Measurements from ENCODE around the gene NLRP3. TPM values are rescaled to one million over a fixed set of nuclear protein-coding genes. Genes with fewer than 3 reads are reported as not detected.
"Not testable (repeated sequence)": the region's sequence is repeated elsewhere in the genome, so short reads cannot be mapped to it uniquely, and the experiment has no call there.

Gene NLRP3
- polyA plus RNA-seq: under 1 TPM; 0.20 to 0.25 TPM

- Histone ChIP-seq H3K27me3 (ENCODE audit: control insufficient read depth in 1 of 2, insufficient read depth in 2 of 2, low read length in 2 of 2) (no peaks in the 10 kb centered on the region), H3K36me3 (ENCODE audit: control insufficient read depth in 2 of 2, insufficient read depth in 2 of 2, low read length in 1 of 2) (no peaks in the 10 kb centered on the region), H3K4me1 (ENCODE audit: control insufficient read depth in 2 of 2, insufficient read depth in 2 of 2, low read length in 1 of 2) (no peaks in the 10 kb centered on the region), H3K9me3 (ENCODE audit: control insufficient read depth in 2 of 2, insufficient read depth in 1 of 2, low read depth in 1 of 2, low read length in 1 of 2) (no peaks in the 10 kb centered on the region), H3K27ac (ENCODE audit: low read depth in 2 of 2, low read length in 1 of 2) (peak within 1 kb of the TSS in 1 of 2 donors; percentile 29), H3K4me3 (ENCODE audit: low read depth in 1 of 2, low read length in 2 of 2) (peak within 1 kb of the TSS in 1 of 2 donors; percentile 10)
- 67 to 68% methylated on average over 19 of the region's 19 CpGs for WGBS, 2 donors
Observed at GRCh38 chr1:247415423-247416361, at the start of gene NLRP3. Gene NLRP3, plus strand, starts transcription at chr1:247416173. Its CDS starts 2,628 bp downstream, at chr1:247418801.

GRCh38 chr1:247366345-247366744, 49.6 kb upstream of the NLRP3 start:
- not testable (repeated sequence) for H3K4me1 ChIP-seq (ENCODE audit: control insufficient read depth in 2 of 2, insufficient read depth in 2 of 2, low read length in 1 of 2); H3K27ac ChIP-seq (ENCODE audit: low read depth in 2 of 2, low read length in 1 of 2); H3K27me3 ChIP-seq (ENCODE audit: control insufficient read depth in 1 of 2, insufficient read depth in 2 of 2, low read length in 2 of 2); H3K4me3 ChIP-seq (ENCODE audit: low read depth in 1 of 2, low read length in 2 of 2); H3K36me3 ChIP-seq (ENCODE audit: control insufficient read depth in 2 of 2, insufficient read depth in 2 of 2, low read length in 1 of 2); H3K9me3 ChIP-seq (ENCODE audit: control insufficient read depth in 2 of 2, insufficient read depth in 1 of 2, low read depth in 1 of 2, low read length in 1 of 2)
- 91 to 95% methylated on average over 1 of the region's 1 CpG for WGBS, 2 donors

GRCh38 chr1:247366926-247367645, 48.9 kb upstream of the NLRP3 start:
- H3K4me1 ChIP-seq (ENCODE audit: control insufficient read depth in 2 of 2, insufficient read depth in 2 of 2, low read length in 1 of 2): no peaks in the 10 kb centered on the region
- H3K4me3 ChIP-seq (ENCODE audit: low read depth in 1 of 2, low read length in 2 of 2): no peak overlapping the region
- no peaks in the 10 kb centered on the region for H3K36me3 ChIP-seq (ENCODE audit: control insufficient read depth in 2 of 2, insufficient read depth in 2 of 2, low read length in 1 of 2)
- WGBS, 2 donors: 76 to 80% methylated on average over 4 of the region's 4 CpGs
- no peak overlapping the region for H3K27ac ChIP-seq (ENCODE audit: low read depth in 2 of 2, low read length in 1 of 2)
- H3K9me3 ChIP-seq (ENCODE audit: control insufficient read depth in 2 of 2, insufficient read depth in 1 of 2, low read depth in 1 of 2, low read length in 1 of 2): no peaks in the 10 kb centered on the region
- no peaks in the 10 kb centered on the region for H3K27me3 ChIP-seq (ENCODE audit: control insufficient read depth in 1 of 2, insufficient read depth in 2 of 2, low read length in 2 of 2)

GRCh38 chr1:247367786-247368422, 48.1 kb upstream of the NLRP3 start:
- WGBS, 2 donors: 55 to 62% methylated on average over 6 of the region's 6 CpGs
- no peaks in the 10 kb centered on the region for H3K36me3 ChIP-seq (ENCODE audit: control insufficient read depth in 2 of 2, insufficient read depth in 2 of 2, low read length in 1 of 2)
- H3K27ac ChIP-seq (ENCODE audit: low read depth in 2 of 2, low read length in 1 of 2): no peak overlapping the region
- no peaks in the 10 kb centered on the region for H3K27me3 ChIP-seq (ENCODE audit: control insufficient read depth in 1 of 2, insufficient read depth in 2 of 2, low read length in 2 of 2)
- no peak overlapping the region for H3K4me3 ChIP-seq (ENCODE audit: low read depth in 1 of 2, low read length in 2 of 2)
- no peaks in the 10 kb centered on the region for H3K4me1 ChIP-seq (ENCODE audit: control insufficient read depth in 2 of 2, insufficient read depth in 2 of 2, low read length in 1 of 2)
- no peaks in the 10 kb centered on the region for H3K9me3 ChIP-seq (ENCODE audit: control insufficient read depth in 2 of 2, insufficient read depth in 1 of 2, low read depth in 1 of 2, low read length in 1 of 2)

- Histone ChIP-seq H3K4me1 (ENCODE audit: control insufficient read depth in 2 of 2, insufficient read depth in 2 of 2, low read length in 1 of 2) (no peaks in the 10 kb centered on the region), H3K9me3 (ENCODE audit: control insufficient read depth in 2 of 2, insufficient read depth in 1 of 2, low read depth in 1 of 2, low read length in 1 of 2) (no peaks in the 10 kb centered on the region), H3K27me3 (ENCODE audit: control insufficient read depth in 1 of 2, insufficient read depth in 2 of 2, low read length in 2 of 2) (no peaks in the 10 kb centered on the region), H3K27ac (ENCODE audit: low read depth in 2 of 2, low read length in 1 of 2) (no peak overlapping the region), H3K4me3 (ENCODE audit: low read depth in 1 of 2, low read length in 2 of 2) (no peak overlapping the region), H3K36me3 (ENCODE audit: control insufficient read depth in 2 of 2, insufficient read depth in 2 of 2, low read length in 1 of 2) (no peaks in the 10 kb centered on the region)
- 53 to 55% methylated on average over 7 of the region's 7 CpGs for WGBS, 2 donors
Observed at GRCh38 chr1:247368490-247369145, 47.4 kb upstream of the NLRP3 start.

GRCh38 chr1:247370786-247371732, 44.9 kb upstream of the NLRP3 start:
- Histone ChIP-seq H3K36me3 (ENCODE audit: control insufficient read depth in 2 of 2, insufficient read depth in 2 of 2, low read length in 1 of 2) (no peaks in the 10 kb centered on the region), H3K27ac (ENCODE audit: low read depth in 2 of 2, low read length in 1 of 2) (no peak overlapping the region), H3K9me3 (ENCODE audit: control insufficient read depth in 2 of 2, insufficient read depth in 1 of 2, low read depth in 1 of 2, low read length in 1 of 2) (no peaks in the 10 kb centered on the region), H3K4me1 (ENCODE audit: control insufficient read depth in 2 of 2, insufficient read depth in 2 of 2, low read length in 1 of 2) (no peaks in the 10 kb centered on the region), H3K4me3 (ENCODE audit: low read depth in 1 of 2, low read length in 2 of 2) (no peak overlapping the region), H3K27me3 (ENCODE audit: control insufficient read depth in 1 of 2, insufficient read depth in 2 of 2, low read length in 2 of 2) (no peaks in the 10 kb centered on the region)
- 75 to 82% methylated on average over 16 of the region's 16 CpGs for WGBS, 2 donors

GRCh38 chr1:247371801-247372259, 44.1 kb upstream of the NLRP3 start:
- Histone ChIP-seq H3K9me3 (ENCODE audit: control insufficient read depth in 2 of 2, insufficient read depth in 1 of 2, low read depth in 1 of 2, low read length in 1 of 2) (no peaks in the 10 kb centered on the region), H3K4me1 (ENCODE audit: control insufficient read depth in 2 of 2, insufficient read depth in 2 of 2, low read length in 1 of 2) (no peaks in the 10 kb centered on the region), H3K36me3 (ENCODE audit: control insufficient read depth in 2 of 2, insufficient read depth in 2 of 2, low read length in 1 of 2) (no peaks in the 10 kb centered on the region), H3K27me3 (ENCODE audit: control insufficient read depth in 1 of 2, insufficient read depth in 2 of 2, low read length in 2 of 2) (no peaks in the 10 kb centered on the region), H3K4me3 (ENCODE audit: low read depth in 1 of 2, low read length in 2 of 2) (no peak overlapping the region), H3K27ac (ENCODE audit: low read depth in 2 of 2, low read length in 1 of 2) (no peak overlapping the region)
- WGBS, 2 donors: 89 to 91% methylated on average over 16 of the region's 16 CpGs

GRCh38 chr1:247373721-247374141, 42.2 kb upstream of the NLRP3 start:
- Histone ChIP-seq H3K4me3 (ENCODE audit: low read depth in 1 of 2, low read length in 2 of 2) (peak overlapping the region; percentile 49 to 50), H3K36me3 (ENCODE audit: control insufficient read depth in 2 of 2, insufficient read depth in 2 of 2, low read length in 1 of 2) (no peaks in the 10 kb centered on the region), H3K4me1 (ENCODE audit: control insufficient read depth in 2 of 2, insufficient read depth in 2 of 2, low read length in 1 of 2) (no peaks in the 10 kb centered on the region), H3K27me3 (ENCODE audit: control insufficient read depth in 1 of 2, insufficient read depth in 2 of 2, low read length in 2 of 2) (no peaks in the 10 kb centered on the region), H3K27ac (ENCODE audit: low read depth in 2 of 2, low read length in 1 of 2) (no peak overlapping the region), H3K9me3 (ENCODE audit: control insufficient read depth in 2 of 2, insufficient read depth in 1 of 2, low read depth in 1 of 2, low read length in 1 of 2) (no peaks in the 10 kb centered on the region)
- 11 to 17% methylated on average over 26 of the region's 26 CpGs for WGBS, 2 donors

Measured in esophagus (tissue), 2 donors.